Upper lobe of left lung (tissue), 4 donors: ENCODE measurements around the gene TNFRSF14.

Source experiments
- EP300 ChIP-seq, 4 donors: sonication (generic); formaldehyde crosslinking; IDR thresholded peaks; one replicate each; pipeline ENCODE4 v1.5.1; 2017; ENCODE audit warnings: antibody characterized with exemption in 4 of 4, control low read depth in 2 of 4
- POLR2A ChIP-seq, 4 donors: fragments of 450-650 bp; IDR thresholded peaks; one replicate each; pipeline ENCODE4 v1.5.1; 2016 to 2017; ENCODE audit warnings: antibody characterized with exemption in 4 of 4, mild to moderate bottlenecking in 2 of 4
- POLR2AphosphoS5 ChIP-seq, 2 donors: sonication (generic); formaldehyde crosslinking; IDR thresholded peaks; one replicate each; pipeline ENCODE4 v1.5.1; 2017; ENCODE audit warnings: antibody characterized with exemption in 2 of 2
- TF ChIP-seq, protein P1 (sequence below), 6 experiments: fragments of 450-650 bp in 4 of 6; fragments of 200-600 bp in 2 of 6; sonication (generic) in 2 of 6; IDR thresholded peaks; one replicate each; pipeline ENCODE4 v1.5.1; 2016 to 2019; ENCODE audit warnings: antibody characterized with exemption in 6 of 6

DNA sequence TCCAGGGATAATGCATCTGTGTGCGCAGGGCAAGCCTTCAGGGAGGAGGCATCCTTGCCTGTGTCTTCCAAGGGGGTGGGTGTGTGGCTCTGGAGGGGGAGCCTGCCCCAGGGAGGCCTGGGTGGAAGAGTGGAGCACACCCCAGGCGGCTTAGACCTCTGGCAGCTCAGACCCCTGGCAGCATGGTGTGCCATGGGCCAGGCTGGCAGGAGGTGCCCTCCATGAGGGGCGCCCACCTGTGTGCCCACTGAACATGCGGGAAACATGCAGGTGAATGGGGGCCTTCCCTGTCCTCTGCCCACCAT, 28.7 kb upstream of the TNFRSF14 start:
- TF ChIP-seq, protein P1, sequence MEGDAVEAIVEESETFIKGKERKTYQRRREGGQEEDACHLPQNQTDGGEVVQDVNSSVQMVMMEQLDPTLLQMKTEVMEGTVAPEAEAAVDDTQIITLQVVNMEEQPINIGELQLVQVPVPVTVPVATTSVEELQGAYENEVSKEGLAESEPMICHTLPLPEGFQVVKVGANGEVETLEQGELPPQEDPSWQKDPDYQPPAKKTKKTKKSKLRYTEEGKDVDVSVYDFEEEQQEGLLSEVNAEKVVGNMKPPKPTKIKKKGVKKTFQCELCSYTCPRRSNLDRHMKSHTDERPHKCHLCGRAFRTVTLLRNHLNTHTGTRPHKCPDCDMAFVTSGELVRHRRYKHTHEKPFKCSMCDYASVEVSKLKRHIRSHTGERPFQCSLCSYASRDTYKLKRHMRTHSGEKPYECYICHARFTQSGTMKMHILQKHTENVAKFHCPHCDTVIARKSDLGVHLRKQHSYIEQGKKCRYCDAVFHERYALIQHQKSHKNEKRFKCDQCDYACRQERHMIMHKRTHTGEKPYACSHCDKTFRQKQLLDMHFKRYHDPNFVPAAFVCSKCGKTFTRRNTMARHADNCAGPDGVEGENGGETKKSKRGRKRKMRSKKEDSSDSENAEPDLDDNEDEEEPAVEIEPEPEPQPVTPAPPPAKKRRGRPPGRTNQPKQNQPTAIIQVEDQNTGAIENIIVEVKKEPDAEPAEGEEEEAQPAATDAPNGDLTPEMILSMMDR (IDR thresholded peaks at IDR 0.05), result no peak
- TF ChIP-seq POLR2A (IDR thresholded peaks at IDR 0.05), result no peak
- TF ChIP-seq EP300 (IDR thresholded peaks at IDR 0.05), result no peak
- TF ChIP-seq POLR2AphosphoS5 (IDR thresholded peaks at IDR 0.05), result no peak
